Transverse colon (tissue), 4 donors: ENCODE data around the gene EVA1C.

Source experiments
- EP300 ChIP-seq: sonication (generic); formaldehyde crosslinking; IDR thresholded peaks from one replicate; pipeline ENCODE4 v1.6.1; 2017; ENCODE audit warnings: antibody characterized with exemption, low read depth
- POLR2A ChIP-seq: fragments of 450-650 bp; IDR thresholded peaks from one replicate; pipeline ENCODE4 v1.6.1; 2016; ENCODE audit warnings: antibody characterized with exemption, mild to moderate bottlenecking, moderate library complexity
- POLR2AphosphoS5 ChIP-seq, 3 donors: sonication (generic); formaldehyde crosslinking; IDR thresholded peaks; one replicate each; pipeline ENCODE4 v1.6.1; 2016; ENCODE audit warnings: antibody characterized with exemption in 3 of 3
- TF ChIP-seq, protein P1 (sequence below), 5 experiments: fragments of 200-600 bp in 3 of 5; fragments of 450-650 bp in 2 of 5; sonication (generic) in 3 of 5; IDR thresholded peaks; 1 replicate in 2 of 5; 2 replicates in 3 of 5; pipeline ENCODE4 v1.5.1; 2016 to 2017; ENCODE audit warnings: antibody characterized with exemption in 5 of 5, inconsistent platforms in 3 of 5, mild to moderate bottlenecking in 2 of 5, moderate library complexity in 1 of 5

DNA sequence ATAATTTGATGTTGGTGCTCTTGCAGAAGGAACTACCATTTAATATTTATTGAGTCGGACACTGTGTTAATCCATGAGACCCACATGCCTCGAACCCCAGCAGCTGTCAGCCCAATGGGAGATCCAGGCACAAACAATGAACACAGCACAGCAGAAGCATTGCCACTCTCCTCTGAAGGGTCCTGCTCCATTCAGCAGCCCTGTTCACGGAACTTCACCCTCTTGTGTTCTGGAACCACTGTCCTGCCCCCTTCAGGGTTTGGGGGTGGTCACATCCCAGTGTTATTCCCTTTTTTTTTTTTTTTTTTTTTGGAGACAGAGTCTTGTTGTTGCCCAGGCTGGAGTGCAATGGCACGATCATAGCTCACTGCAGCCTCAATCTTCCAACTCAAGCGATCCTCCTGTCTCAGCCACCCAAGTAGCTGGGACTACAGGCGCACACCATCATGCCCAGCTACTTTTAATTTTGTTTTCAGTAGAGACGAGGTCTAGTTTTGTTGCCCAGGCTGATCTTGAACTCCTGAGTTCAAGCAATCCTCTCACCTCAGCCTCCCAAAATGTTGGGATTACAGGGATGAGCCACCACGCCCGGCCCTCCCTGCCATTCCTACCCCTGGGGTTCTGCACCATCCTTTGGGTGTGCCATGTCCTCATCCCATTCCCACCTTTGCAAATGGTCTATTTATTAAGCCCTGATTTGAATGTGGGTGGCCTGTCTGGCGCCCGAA, 70.2 kb downstream of the EVA1C start:
- TF ChIP-seq, protein P1, sequence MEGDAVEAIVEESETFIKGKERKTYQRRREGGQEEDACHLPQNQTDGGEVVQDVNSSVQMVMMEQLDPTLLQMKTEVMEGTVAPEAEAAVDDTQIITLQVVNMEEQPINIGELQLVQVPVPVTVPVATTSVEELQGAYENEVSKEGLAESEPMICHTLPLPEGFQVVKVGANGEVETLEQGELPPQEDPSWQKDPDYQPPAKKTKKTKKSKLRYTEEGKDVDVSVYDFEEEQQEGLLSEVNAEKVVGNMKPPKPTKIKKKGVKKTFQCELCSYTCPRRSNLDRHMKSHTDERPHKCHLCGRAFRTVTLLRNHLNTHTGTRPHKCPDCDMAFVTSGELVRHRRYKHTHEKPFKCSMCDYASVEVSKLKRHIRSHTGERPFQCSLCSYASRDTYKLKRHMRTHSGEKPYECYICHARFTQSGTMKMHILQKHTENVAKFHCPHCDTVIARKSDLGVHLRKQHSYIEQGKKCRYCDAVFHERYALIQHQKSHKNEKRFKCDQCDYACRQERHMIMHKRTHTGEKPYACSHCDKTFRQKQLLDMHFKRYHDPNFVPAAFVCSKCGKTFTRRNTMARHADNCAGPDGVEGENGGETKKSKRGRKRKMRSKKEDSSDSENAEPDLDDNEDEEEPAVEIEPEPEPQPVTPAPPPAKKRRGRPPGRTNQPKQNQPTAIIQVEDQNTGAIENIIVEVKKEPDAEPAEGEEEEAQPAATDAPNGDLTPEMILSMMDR (IDR thresholded peaks at IDR 0.05) = no peak
- no peak for TF ChIP-seq POLR2A
- no peak for TF ChIP-seq EP300
- TF ChIP-seq POLR2AphosphoS5 (IDR thresholded peaks at IDR 0.05) = no peak
